GM12878 (cell line): ENCODE measurements around the gene MN1. TPM values are rescaled to one million over a fixed set of nuclear protein-coding genes. Genes with fewer than 3 reads are reported as not detected.

ENCODE experiments used
- ATAC-seq: fragments of 200-7000 bp; cut with Tn5 transposase; 3 replicates; pipeline ENCODE4 v1.9.1; 2020; ENCODE audit warnings: mild to moderate bottlenecking, moderate library complexity
- BruUV-seq: library from RNA; stranded (reverse); fragments of 400-500 nt; replicated peaks from 2 replicates; lab custom pipeline; 2021; lab: Mats Ljungman, UMichigan
- CTCF ChIA-PET: fragments of 300-600 bp; sonication (Branson Sonifier 250); formaldehyde crosslinking; extraction: SDS; loops from one replicate; lab custom pipeline; 2021; ENCODE audit warnings: inconsistent platforms; lab: Yijun Ruan, JAX
- POLR2A ChIA-PET: fragments of 350-600 bp; formaldehyde crosslinking; extraction: SDS; loops from one replicate; lab custom pipeline; 2021; ENCODE audit warnings: inconsistent platforms; lab: Charles Lee
- RAD21 ChIA-PET: fragments of 300-600 bp; sonication (Branson Sonifier 250); formaldehyde crosslinking; loops from one replicate; lab custom pipeline; 2023; ENCODE audit warnings: antibody characterized with exemption; ENCODE audit not compliant: unreplicated experiment; lab: Charles Lee
- SMC1A ChIA-PET: fragments of 300-600 bp; sonication (Branson Sonifier 250); formaldehyde crosslinking; loops from one replicate; lab custom pipeline; 2023; ENCODE audit not compliant: unreplicated experiment, uncharacterized antibody; lab: Charles Lee
- DNase-seq: peaks from one replicate; pipeline ENCODE4 v3.0.0-alpha.2; 2011; ENCODE audit warnings: low read depth, low spot score
- FAIRE-seq: peaks from 3 replicates; lab custom pipeline; 2011; peaks lifted over from hg19 to GRCh38; lab: Jason Lieb, UNC
- H2AFZ ChIP-seq: 2 replicates; pipeline ENCODE4 v1.6.0; 2011; ENCODE audit warnings: low read depth, low read length, control low read depth; ENCODE audit not compliant: control insufficient read depth
- H3K27ac ChIP-seq: 2 replicates; pipeline ENCODE4 v1.5.1; 2011; ENCODE audit warnings: control low read depth; ENCODE audit not compliant: control insufficient read depth, insufficient read depth
- H3K27me3 ChIP-seq, 2 experiments: replicated peaks in 1 of 2; 2 replicates each; pipeline versions ENCODE4 v1.6.0 to v1.6.1; 2011; ENCODE audit warnings: low read length in 1 of 2; ENCODE audit not compliant: control insufficient read depth in 2 of 2, insufficient read depth in 2 of 2
- H3K36me3 ChIP-seq, 2 experiments: 2 replicates each; pipeline ENCODE4 v1.5.1; 2011; ENCODE audit warnings: low read length in 1 of 2; ENCODE audit not compliant: control insufficient read depth in 2 of 2, insufficient read depth in 2 of 2
- H3K4me1 ChIP-seq: 2 replicates; pipeline ENCODE4 v1.6.1; 2011; ENCODE audit warnings: mild to moderate bottlenecking, low read length, moderate library complexity, mixed read lengths; ENCODE audit not compliant: control insufficient read depth, insufficient read depth
- H3K4me2 ChIP-seq: 2 replicates; pipeline ENCODE4 v1.6.0; 2011; ENCODE audit warnings: control low read depth; ENCODE audit not compliant: control insufficient read depth, insufficient read depth
- H3K4me3 ChIP-seq: fragments of 200-600 bp; sonication (generic); 2 replicates; pipeline ENCODE4 v1.5.1; 2016
- H3K79me2 ChIP-seq: 2 replicates; pipeline ENCODE4 v1.6.0; 2011; ENCODE audit warnings: low read length; ENCODE audit not compliant: control insufficient read depth, insufficient read depth
- H3K9ac ChIP-seq: 2 replicates; pipeline ENCODE4 v1.8.0; 2011; ENCODE audit warnings: low read length, control low read depth, mixed read lengths; ENCODE audit not compliant: control insufficient read depth, insufficient read depth
- H3K9me3 ChIP-seq: replicated peaks from 3 replicates; pipeline ENCODE4 v1.5.1; 2011; ENCODE audit warnings: mild to moderate bottlenecking, low read length; ENCODE audit not compliant: control insufficient read depth, insufficient read depth
- H4K20me1 ChIP-seq: 2 replicates; pipeline ENCODE4 v1.6.0; 2011; ENCODE audit not compliant: control insufficient read depth, insufficient read depth
- IRF3 ChIP-seq: fragments of 450-650 bp; IDR thresholded peaks from 2 replicates; pipeline ENCODE4 v1.6.1; 2014; ENCODE audit warnings: mild to moderate bottlenecking
- IRF4 ChIP-seq: IDR thresholded peaks from 2 replicates; pipeline ENCODE4 v1.6.1; 2011; ENCODE audit warnings: low read depth, low read length
- NFIC ChIP-seq: IDR thresholded peaks from 2 replicates; pipeline ENCODE4 v1.6.1; 2012; ENCODE audit warnings: low read depth, mild to moderate bottlenecking, inconsistent platforms, low read length, moderate library complexity
- NFYA ChIP-seq: IDR thresholded peaks from 2 replicates; pipeline ENCODE4 v1.6.1; 2011; ENCODE audit warnings: low read depth, mild to moderate bottlenecking, low read length, improper control_type of control experiment, borderline replicate concordance
- NR2C2 ChIP-seq: IDR thresholded peaks from 2 replicates; pipeline ENCODE4 v1.6.1; 2011; ENCODE audit warnings: borderline replicate concordance, low read depth; ENCODE audit not compliant: control insufficient read depth, insufficient read length
- NRF1 ChIP-seq: conservative IDR thresholded peaks from 2 replicates; pipeline ENCODE4 v1.6.1; 2011; ENCODE audit warnings: mild to moderate bottlenecking, low read depth, low read length, improper control_type of control experiment
- PML ChIP-seq: IDR thresholded peaks from 2 replicates; pipeline ENCODE4 v1.6.1; 2012; ENCODE audit warnings: low read length, inconsistent platforms
- SMC3 ChIP-seq: IDR thresholded peaks from 2 replicates; pipeline ENCODE4 v1.6.1; 2011; ENCODE audit warnings: low read length, improper control_type of control experiment, borderline replicate concordance
- SPI1 ChIP-seq: IDR thresholded peaks from 2 replicates; pipeline ENCODE4 v1.6.1; 2011; ENCODE audit warnings: low read depth, mild to moderate bottlenecking, low read length, moderate library complexity, borderline replicate concordance; ENCODE audit not compliant: insufficient read depth
- SUPT20H ChIP-seq: IDR thresholded peaks from 2 replicates; pipeline ENCODE4 v1.6.1; 2011; ENCODE audit warnings: low read depth, mild to moderate bottlenecking, low read length, moderate library complexity, borderline replicate concordance; ENCODE audit not compliant: control insufficient read depth
- YBX1 ChIP-seq: fragments of 450-650 bp; IDR thresholded peaks from 2 replicates; pipeline ENCODE4 v1.6.1; 2016; ENCODE audit warnings: antibody characterized with exemption
- WGBS: methylation state at CpG from one replicate; pipeline ENCODE4 v1.1.6; 2016; ENCODE audit warnings: low lambda C conversion rate; ENCODE audit not compliant: insufficient replicate concordance, insufficient coverage; ENCODE audit errors: missing lambda C conversion rate; 5-methylcytosine and 5-hydroxymethylcytosine counted together
- in situ Hi-C: fragments of 300-500 bp; cut with MboI; formaldehyde crosslinking; loops from 9 replicates; pipeline ENCODE4 v1.14.3; 2018; ENCODE audit warnings: mixed read lengths
- intact Hi-C: fragments of 100-400 bp; cut with micrococcal nuclease; formaldehyde crosslinking; loops from one replicate; pipeline ENCODE4 v1.14.2; 2022; ENCODE audit not compliant: unreplicated experiment
- polyA plus RNA-seq, 11 experiments: library from polyadenylated mRNA; depleted of rRNA in 4 of 11; unstranded in 6 of 11; stranded (reverse) in 5 of 11; fragments of >200 nt; fragmentation: Nextera tagmentation in 4 of 11; fragmentation: Illumina TruSeq in 1 of 11; extraction: Ambion mirVana in 4 of 11; extraction: Trizol in 1 of 11; gene quantifications; 1 replicate in 1 of 11; 2 replicates in 10 of 11; pipeline versions ENCODE4 v1.2.1 to v1.2.3, GENCODE V29; 2011 to 2016; ENCODE audit warnings: inconsistent platforms in 2 of 11, missing spikeins in 2 of 11, low read depth in 1 of 11
- total RNA-seq, 4 experiments: library from RNA; depleted of rRNA in 3 of 4; stranded (reverse); fragments of >200 nt in 3 of 4; fragmentation: Illumina TruSeq in 1 of 4; extraction: Trizol in 1 of 4; gene quantifications; 2 replicates each; pipeline versions ENCODE4 v1.2.1 to v1.2.3, GENCODE V29; 2013 to 2021

MN1 gene
- total and polyA plus RNA-seq, 10 of the 15 experiments (the other 5 are each of a cell fraction or from before 2014, with no cell fraction given): under 0.01 to 0.24 (median 0.03) TPM; not detected in 3

- TF ChIP-seq IRF4 (no peak), YBX1 (no peak), NR2C2 (no peak), SUPT20H (no peak), PML (no peak), NFIC (no peak), NRF1 (no peak), NFYA (no peak), SMC3 (no peak), SPI1 (no peak), IRF3 (no peak)
- intact Hi-C loops: no loop called here
- Histone ChIP-seq H3K9me3 (no peaks in the 10 kb centered on the region; the same call in 2 of the 3 replicates), H4K20me1 (no peaks in the 10 kb centered on the region), H3K36me3 (no peaks in the 10 kb centered on the region), H3K79me2 (no peaks in the 10 kb centered on the region), H3K4me2 (no peak overlapping the region), H3K4me3 (no peak overlapping the region), H3K9ac (no peak overlapping the region), H2AFZ (no peak overlapping the region), H3K27ac (no peak overlapping the region), H3K27me3 (no peaks in the 10 kb centered on the region), H3K4me1 (no peaks in the 10 kb centered on the region)
- whole genome bisulfite sequencing: 31% methylated on average over 3 of the region's 3 CpGs
- FAIRE-seq (no peak), ATAC-seq (no peak), DNase-seq (no peak)
- ChIA-PET RAD21 (no interaction called here), CTCF (no interaction called here), POLR2A (no interaction called here), SMC1A (no interaction called here)
- BruUV-seq: no TSS peak
- in situ Hi-C loops: no loop called here
Measured at GRCh38 chr22:27719036-27719347, 82.6 kb downstream of the MN1 start.
